GM10847 (cell line): Measurements from ENCODE around the gene BTN3A1.

Source experiments
- POLR2A ChIP-seq: IDR thresholded peaks from 2 replicates; pipeline ENCODE4 v1.6.1; 2011; ENCODE audit not compliant: insufficient read length; ENCODE audit errors: extremely low read depth

The BTN3A1 gene

DNA sequence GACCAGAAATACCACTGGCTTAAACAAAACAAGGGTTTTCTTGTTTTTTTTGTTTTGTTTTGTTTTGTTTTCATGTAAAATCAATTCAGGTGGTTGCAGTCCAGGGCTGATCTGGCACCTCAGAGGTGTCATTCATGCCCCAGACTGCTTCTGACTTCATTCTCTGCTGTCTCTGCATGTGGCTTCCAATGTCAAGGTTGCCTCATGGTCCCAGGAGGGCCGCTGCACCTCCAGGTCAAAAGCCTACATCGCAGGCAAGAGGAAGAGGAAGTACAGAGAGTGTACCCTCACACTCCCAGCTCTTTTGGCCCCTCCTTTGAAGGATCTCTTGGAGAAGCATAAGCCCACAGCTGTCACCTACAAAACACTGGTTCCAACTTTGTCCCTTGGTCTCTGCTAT, 1.4 kb upstream of the BTN3A1 start:
- no peak for TF ChIP-seq POLR2A

DNA sequence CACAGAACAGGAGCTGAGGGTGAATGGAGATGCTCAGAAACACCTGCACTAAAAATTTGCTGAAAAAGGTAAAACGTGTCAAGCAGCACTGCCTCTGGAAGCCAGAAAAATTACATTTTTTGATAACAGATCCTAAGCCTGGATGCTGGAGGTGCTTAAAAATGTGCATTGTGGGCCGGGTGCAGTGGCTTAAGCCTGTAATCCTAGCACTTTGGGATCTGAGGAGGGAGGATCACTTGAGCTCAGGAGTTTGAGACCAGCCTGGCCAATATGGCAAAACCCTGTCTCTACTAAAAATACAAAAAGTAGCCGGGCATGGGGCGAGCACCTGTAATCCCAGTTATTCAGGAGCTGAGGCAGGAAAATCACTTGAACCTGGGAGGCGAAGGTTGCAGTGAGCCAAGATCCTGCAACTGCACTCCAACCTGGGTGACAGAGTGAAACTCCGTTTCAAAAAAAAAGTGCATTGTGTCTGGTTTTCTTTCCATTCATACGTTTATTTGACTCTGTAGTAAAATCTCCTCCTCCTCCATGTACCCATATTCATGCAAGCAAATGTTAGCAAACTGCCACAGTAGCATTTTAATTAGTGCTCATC, 587 bp upstream of the BTN3A1 start:
- no peak for TF ChIP-seq POLR2A

DNA sequence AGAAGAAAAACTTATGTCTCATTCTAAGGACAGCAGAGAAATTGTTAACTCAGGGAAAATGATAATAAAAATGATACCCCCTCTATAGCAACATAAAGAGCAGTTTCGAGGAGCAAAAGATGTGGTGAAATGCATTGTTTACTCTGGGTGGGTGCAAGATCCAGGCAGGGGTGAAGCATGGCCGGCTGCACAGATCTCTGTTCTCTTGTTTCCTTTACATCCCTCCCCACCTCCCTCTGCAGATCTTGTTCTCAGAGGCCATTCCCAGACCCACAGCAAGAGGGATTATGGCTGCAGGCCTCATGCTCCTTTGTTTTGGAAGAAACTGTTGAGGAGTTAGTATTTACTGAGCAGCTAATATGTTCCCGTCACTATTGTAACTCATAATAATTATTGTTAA, 1.8 kb downstream of the BTN3A1 start:
- TF ChIP-seq POLR2A, result no peak

DNA sequence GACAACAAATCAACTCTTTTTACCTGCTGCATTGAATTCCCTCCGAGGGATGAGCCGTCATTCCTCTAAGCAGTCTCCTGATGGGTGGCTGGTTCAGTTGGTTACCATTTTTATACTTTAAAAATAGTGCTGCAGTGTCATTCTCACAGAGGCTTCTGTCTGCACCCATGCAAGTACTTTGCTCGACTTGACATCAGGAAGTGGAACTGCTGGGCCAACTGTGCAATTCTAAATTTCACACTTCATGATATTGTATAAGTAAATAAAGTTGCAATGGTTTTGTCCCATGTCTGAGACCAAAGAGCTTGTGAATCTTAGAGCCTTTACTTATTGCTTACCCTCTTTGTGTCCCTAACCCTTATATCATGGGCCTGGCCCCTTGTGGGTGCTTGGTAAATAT, 2.5 kb downstream of the BTN3A1 start:
- TF ChIP-seq POLR2A, result no peak

DNA sequence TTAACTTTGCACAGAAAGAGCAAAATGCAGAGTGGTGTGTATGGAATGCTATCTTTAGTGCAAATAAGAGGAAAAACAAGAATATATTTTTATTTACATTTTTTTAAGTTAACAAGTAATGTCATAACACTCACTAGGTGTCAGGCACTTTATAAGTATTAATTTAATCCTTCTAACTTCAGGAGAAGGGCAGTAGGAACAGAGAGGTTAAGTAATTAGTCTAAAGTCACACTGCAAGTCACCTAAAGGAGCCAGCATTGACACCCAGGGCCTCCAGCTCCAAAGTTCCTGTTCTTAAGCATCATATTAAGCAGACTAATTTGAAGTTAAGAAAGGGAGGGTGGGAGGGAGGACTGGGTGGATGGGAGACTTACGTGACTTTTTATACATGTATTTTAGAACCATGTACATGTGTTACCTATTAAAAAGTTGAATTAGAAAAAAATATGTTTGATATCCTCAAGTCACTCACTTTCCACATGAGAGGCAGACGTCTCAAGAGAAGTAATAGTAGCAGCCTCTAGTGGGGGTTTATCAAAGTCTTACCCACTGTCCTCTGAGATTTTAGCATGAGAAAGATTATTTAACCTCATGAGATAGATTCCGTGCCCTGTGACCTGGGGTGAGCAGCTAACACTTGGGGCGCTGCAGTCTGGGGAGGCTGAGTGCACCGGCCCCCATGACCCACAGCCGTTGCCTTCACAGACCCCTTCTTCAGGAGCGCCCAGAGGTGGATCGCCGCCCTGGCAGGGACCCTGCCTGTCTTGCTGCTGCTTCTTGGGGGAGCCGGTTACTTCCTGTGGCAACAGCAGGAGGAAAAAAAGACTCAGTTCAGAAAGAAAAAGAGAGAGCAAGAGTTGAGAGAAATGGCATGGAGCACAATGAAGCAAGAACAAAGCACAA, 7.0 kb downstream of the BTN3A1 start:
- no peak for TF ChIP-seq POLR2A

DNA sequence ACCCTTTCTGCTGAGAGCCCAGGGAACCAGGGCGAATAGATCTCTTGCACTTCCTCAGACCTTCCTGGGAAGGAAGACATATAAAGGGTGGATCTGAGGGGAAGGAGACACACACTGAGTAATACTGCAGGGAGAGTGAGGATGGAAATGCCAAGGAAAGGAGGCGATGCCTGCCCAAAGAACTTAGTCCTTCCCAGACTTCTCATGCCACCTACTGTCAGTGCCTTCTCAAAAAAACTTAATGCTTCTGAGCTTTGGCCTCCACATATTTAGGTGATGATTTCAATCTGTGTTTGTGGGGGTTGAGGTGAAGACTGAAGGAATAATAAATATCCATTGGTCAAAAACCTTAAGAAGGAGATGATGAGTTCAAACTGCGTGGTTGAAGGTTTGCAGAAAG, 9.7 kb downstream of the BTN3A1 start:
- no peak for TF ChIP-seq POLR2A

DNA sequence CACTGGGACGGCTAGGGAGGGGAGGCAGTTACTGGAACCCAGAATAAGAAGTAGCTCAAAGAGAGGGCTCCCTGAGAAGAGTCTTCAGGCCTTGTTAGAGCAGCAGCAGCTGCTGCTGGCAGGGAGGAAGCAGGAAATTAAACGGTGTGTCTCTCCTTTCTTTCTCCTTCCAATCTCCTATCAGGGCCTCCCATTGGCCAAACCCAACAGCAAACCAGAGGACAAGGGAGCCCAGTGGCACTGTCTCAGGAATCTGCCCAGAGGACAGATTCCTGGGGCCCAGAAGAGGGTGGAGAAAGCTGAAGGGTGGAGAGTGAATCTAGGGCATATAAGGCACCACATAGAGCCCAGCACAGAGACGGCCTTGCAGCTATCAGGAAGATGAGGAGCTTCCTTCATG, 10.2 kb downstream of the BTN3A1 start:
- no peak for TF ChIP-seq POLR2A

DNA sequence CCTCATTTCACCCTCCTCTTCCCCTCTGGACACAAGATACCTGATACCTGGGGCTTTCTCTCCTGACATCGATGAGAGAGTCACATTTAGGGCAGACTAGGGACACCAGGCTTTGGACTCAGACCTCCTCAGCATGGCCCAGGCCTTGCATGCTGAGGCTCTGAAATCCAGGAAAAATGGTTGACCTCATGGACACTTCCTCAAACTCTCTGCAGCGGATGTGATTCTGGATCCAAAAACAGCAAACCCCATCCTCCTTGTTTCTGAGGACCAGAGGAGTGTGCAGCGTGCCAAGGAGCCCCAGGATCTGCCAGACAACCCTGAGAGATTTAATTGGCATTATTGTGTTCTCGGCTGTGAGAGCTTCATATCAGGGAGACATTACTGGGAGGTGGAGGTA, 10.9 kb downstream of the BTN3A1 start:
- TF ChIP-seq POLR2A, result no peak

DNA sequence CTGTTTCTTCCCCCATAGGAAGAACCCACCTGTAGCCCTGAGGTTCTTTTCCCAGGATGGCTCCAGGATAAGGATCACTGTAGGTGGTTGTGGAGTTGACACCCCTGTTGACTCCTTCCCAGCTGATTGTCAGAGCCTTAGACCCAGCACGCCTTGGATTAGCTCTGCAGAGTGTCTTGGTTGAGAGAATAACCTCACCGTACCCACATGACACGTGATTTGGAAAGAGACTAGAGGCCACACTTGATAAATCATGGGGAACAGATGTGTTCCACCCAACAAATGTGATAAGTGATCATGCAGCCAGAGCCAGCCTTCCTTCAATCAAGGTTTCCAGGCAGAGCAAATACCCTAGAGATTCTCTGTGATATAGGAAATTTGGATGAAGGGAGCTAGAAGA, 12.2 kb downstream of the BTN3A1 start:
- no peak for TF ChIP-seq POLR2A

DNA sequence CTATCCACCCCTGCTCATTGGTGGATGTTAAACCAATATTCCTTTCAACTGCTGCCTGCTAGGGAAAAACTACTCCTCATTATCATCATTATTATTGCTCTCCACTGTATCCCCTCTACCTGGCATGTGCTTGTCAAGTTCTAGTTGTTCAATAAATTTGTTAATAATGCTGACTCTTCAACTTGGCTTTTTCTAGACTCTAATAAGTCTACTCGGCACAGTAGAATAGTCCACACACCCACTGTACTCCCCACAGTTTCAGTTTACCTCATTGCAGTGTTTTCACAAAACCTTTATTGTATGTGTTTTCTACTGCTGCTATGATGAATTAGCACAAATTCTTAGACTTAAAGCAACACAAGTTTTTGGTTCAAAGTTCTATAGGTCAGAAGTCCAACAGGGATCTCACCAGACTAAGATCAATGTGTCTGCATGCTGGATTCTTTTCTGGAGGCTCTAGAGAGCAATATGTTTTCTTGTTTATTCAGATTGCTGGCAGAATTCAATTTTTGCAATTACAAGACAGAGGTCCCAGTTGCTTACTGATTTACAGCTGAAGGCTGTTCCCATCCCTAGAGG, 13.1 kb downstream of the BTN3A1 start:
- TF ChIP-seq POLR2A, result no peak

DNA sequence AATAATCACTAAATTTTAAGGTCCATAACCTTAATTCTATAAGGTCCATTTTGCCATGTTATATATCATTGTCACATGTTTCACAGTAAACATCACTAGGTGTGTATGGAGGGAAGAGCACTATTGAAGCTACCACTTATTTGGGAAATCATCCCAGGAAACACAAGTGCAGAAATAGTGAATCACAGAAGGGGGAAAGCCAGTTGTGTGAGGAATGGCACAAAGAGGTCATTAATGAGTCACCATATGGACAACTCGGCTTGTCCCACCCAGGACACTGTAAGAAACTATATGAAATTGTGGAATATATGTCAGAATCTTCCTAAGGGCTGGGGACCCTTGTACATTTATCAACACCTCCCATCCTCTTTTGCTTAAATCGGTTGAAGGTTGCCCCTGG, 13.7 kb downstream of the BTN3A1 start:
- TF ChIP-seq POLR2A, result no peak

DNA sequence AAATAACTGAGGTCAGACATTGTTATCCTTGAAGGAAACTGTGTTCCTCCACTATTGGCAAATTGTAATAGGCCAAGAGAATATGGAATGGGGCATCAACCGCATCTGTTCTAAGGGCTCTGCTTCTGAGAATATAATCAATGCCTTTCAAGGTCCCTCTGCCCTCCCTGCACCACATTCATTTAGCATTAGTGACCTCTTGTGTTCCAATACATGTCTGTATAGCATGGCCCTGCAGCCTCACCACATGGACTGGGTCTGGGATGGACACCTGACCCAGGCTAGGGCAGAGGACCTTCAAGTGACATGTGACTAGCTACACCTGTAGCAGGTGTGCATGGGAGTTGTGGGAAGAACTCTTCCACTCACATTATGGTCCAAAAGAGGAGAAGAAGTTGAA, 14.2 kb downstream of the BTN3A1 start:
- TF ChIP-seq POLR2A, result no peak

DNA sequence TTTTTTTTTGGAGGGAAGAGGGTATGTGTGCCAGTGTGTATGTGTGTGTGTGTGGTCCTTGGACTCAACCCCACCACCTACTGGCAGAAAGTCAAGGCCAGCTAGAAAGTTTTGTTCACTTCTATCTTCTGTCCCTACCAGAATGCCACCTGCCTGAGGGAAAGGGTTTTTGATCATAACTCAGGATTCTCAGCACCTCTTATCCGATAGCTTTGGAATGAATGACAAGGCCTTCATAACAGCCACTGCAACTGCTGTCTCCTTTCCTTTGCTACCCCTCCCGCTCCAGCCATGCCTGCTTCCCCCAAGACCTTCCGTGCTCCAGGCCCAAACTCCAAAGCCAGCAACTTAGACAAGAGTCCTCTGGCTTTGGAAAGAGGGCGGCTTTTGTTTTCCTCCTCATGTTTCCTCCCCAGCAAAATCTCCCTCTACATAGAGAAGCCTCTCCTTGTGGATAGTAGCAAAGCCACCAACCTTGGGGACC, 18.7 kb downstream of the BTN3A1 start:
- TF ChIP-seq POLR2A, result no peak

DNA sequence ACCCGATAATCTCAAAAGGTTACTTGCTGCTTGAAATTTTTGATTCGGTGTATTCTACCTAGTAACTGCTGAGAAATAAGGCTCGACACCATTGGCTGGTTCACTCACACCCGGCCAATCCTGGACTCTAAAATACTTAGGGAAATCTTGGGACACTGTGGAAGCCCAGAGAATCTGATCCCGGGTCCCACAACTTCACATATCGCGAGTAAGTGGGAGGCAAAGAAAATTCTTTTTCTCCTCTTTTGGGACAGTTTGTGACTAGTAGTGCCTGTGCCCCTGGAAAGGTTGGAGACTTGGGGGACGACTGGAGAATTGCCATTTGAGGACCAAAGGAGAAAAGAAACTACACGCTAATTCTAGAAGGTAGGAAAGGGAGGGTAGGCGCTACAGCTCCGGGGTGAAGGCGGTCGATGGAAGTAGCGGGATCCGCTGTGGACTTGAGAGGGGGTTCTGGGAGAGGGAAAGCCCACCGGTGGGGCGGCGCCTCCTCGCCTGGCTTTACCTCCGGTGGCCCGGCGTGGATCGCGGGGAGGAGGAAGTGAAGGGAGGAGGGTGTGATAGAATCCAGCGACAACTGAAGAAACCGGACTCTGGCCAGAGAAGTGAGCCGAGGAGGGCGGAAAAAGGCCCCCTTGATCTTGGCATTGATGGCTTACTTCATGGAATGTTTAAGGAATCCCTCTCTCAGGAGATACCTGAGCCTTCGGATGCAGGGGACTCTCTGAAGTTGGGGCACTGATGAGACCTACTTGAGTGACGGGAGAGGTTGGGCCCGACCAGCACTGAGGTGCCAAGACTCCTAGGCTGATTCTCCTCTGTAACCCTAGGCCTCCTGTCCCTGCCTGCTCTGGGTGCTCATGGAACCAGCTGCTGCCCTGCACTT, 19.4 kb downstream of the BTN3A1 start:
- TF ChIP-seq POLR2A, result no peak

DNA sequence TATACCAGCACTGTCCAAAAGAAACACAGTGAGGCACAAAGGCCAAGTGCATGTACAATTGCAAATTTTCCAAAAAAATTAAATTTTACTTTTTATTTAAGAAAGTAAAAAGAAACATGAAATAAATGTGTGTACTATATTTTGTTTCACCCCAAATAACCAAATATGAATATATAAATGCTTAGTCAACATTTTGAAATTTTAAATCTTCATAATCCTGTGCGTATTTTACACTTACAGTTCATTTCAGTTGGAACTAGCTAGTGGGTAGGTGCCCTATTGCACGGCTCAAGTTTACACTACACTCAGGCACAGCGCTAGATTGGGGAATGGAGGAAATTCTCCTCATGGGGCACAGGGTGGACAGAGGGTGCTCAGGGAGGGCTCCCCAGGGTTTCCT, 20.3 kb downstream of the BTN3A1 start:
- TF ChIP-seq POLR2A, result no peak
